NAMALWA (cell line): ENCODE data around the gene RFTN1.

Source experiments
- DNase-seq: peaks from one replicate; pipeline ENCODE4 v3.0.0-alpha.2; 2015; ENCODE audit warnings: low spot score

The RFTN1 gene

GRCh38 chr3:16355828-16356227 is 157.7 kb downstream of the RFTN1 start:
- DNase-seq, result no peak

DNA sequence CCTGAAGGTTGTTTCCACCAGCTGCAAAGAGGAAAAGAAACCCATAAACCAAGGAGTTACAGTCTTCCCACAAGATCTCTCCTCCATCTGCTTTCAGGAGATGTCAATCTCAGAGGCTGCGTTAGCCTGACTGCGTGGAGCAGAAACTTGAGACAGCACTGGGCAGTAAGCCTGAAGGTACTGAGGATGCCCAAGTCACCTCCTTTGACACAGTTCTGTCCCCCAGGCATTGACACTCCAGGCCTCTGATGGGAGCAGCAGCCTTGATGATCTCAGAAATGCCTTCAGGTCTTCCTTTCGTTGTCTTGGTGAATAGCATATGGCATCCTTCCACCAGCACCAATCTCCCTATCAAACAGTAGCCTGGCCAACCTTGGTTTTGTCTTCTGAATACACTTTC is 159.2 kb downstream of the RFTN1 start:
- no peak for DNase-seq

DNA sequence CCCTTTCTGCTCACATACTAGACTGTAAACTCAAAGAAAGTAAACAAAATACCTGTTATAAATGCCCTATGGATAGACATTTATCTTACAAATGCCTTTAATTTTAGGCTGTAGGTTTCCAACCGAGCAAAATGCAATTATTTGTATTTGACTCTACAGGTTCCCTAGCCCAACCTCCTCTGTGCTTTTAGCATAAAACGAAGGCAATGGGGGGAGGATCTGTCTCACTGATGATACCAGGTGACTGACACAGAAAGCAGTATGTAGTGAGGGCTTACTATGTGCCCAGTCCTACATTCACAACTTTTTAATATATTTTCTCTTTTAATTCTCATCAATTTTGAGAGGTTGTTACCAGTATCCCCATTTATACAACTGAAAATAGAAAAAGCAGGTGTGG is 161.1 kb downstream of the RFTN1 start:
- no peak for DNase-seq

DNA sequence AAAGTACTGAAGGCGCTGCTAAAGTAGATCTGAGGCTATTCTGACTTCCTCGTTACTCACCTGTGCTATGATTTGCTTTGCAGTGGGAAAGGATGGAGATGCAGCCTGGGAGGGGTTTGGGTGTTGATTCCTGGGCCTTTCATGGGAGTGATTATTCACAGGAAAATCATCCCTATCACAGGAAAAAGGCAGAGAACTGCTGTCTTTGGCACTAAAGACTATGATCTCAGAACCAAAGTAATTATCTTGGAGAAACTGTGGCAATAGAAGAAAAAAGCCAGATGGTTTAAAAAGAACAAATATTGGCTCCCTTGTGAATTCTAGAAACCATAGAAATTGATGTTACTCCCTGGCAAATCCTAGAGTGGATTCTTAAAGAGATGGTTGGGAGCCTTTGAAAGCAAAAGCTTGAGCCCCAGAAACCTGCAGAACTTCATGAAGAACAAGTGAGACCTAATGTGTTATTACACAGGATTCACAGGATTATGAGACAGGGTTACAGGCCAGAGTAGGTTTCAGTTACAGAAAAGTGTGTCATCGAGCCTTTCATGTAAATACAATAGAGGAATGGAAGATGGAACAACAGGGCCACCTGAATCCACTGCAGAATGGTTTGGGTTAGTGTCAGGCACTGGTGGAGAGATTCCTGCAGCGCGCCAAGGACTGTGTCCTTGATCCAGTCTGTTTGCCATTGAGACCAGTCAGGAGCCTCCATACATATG is 162.7 kb downstream of the RFTN1 start:
- no peak for DNase-seq

DNA sequence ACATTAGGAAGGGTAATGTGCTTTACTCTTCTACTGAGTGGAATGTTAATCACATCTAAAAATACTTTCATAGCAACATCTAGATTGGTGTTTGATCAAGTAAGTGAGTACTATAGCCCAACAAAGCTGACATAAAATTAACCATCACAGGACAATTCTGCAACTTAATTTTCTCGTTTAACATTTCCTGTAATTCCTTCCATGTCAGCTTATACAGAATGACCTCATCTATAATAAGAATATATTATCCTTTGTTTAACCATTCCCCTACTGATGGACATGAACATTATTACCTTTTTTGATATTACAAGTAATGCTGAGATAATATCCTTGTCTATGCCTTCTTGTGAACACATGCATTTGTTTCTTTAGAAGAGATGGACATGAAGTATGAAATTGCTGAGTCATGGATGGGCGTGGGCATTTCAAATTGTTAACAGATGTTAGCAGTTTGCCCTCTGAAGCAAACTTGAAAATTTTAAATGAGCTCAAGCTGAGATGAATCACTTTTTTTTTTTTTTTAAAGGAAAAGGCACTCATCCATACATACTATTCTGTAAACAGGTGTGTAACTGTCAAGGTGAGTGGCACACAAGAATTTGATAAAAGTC is 163.4 kb downstream of the RFTN1 start:
- DNase-seq, result no peak

- DNase-seq, result no peak
These were observed 166.0 kb downstream of the RFTN1 start for GRCh38 chr3:16347548-16347947.

GRCh38 chr3:16346413-16347081 is 167.0 kb downstream of the RFTN1 start:
- DNase-seq, result no peak

DNA sequence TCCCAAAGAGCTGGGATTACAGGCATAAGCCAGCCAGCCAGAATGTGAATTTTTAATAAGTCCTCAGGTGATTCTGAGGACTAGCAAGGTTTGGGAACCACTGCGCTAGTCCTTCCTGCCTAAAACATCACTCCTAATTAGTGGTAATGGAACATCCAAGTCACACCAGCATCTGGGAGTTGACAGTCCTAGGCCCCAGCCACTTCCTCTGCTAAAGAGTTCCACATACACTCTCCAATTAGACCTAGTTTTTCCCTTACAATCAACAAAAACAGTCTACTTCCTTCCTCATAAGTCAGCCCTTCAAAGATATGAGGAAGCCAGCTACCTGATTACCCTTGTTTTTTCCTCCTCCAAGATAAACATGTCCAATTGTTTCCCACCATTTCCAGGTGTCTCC is 170.4 kb downstream of the RFTN1 start:
- no peak for DNase-seq

DNA sequence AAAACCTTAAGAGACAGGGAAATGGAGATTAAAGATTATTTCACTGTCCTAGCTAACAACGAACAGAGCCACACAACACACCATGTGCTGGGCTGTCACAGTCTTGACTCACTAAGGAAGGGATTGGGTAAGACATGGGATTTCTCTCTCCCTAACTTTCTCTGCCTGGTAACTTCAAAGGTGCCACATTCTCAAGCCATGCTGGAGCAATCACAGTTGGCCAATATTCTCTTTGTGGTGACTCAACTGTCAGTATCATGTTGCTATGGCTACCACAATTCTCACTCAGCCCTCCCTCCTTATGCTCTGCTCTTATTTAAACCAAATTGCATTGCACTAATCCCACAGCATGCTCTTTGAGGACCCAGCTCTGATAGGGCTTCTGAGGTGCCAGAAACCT is 174.5 kb downstream of the RFTN1 start:
- DNase-seq, result no peak

GRCh38 chr3:16337856-16338540 is 175.5 kb downstream of the RFTN1 start:
- DNase-seq, result peak; percentile 12

- DNase-seq, result no peak
These were observed 176.7 kb downstream of the RFTN1 start for GRCh38 chr3:16336825-16337224.

DNA sequence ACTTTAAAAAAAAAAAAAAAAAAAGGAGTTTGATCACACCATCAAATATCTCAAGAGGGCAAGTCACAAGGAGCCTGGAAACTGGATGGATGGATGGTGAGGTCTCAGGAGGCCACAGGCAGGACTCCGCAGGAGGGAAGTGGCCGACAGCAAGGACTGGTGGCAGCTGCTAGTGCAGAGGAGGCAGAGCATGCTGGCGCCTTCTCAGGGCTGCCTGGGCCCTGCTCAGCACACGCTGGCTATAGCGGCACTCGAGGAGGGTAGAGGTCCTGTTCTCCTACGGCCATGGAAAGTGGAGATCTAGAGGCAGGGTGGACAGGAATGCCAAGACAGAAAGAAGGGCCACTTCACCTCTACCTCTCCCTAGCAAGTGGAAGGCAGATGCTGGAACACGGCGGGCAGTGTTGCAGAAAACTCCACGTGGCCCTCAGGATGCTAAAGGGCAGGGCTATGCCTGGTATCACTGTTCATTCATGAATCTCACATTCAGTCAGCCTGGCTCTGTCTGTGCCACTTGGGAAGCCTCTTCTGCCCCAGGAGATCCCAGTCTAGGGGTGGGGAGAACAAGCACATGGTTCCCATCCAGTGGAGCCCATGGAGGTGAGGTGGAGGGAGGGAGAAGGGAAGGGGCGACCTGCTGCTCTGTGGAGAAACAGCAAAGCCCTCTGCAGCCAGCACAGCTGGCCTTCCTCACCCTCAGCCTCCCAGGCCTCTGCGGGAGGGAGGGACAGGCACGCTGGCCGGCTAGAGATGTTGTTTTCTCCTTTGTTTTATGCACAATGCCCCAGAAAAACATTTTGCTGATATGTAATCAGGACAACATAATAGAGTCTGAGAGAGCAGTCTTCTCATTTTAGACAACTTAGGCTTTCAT is 177.5 kb downstream of the RFTN1 start:
- DNase-seq, result no peak

GRCh38 chr3:16335333-16335732 is 178.2 kb downstream of the RFTN1 start:
- DNase-seq, result no peak

DNA sequence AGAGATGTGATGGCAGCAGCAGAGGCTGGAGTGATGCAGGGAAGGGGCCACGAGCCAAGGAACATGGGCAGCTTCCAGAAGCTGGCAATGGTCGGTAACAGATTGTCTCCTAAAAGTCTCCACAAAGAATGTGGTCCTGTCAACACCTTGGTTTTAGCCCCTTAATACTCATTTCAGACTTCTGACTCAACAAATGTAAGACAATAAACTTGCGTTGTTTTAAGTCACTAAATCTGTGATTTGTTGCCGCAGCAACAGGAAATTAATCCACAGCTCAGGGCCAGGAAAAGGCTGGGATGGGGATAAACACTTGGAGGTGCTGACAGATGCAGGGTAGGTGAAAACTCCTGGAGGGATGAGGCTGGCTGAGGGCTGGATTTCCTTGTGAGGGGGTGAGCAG is 178.6 kb downstream of the RFTN1 start:
- DNase-seq, result no peak

- DNase-seq, result no peak
These were observed 180.5 kb downstream of the RFTN1 start for GRCh38 chr3:16332904-16333426.

GRCh38 chr3:16331319-16331883 is 182.1 kb downstream of the RFTN1 start:
- no peak for DNase-seq

DNA sequence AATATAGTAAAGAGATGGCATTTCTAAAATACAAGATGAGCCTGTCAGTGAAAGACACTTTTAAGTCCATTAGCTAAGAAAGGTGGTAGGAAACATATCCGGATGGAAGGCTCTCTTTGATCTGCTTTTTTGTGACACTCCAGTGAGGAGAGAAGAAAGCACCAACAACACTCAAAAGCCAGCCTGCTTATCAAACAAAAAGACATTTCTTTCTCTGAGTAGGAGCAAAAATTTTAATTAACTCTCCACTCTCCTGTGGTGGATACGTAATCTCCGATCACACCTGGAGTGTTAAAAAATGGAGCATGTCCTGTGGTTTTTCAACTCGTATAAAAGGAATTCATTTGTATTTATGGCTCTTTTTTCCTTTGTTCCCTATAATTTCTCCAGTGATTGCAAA is 183.1 kb downstream of the RFTN1 start:
- DNase-seq, result no peak

- no peak for DNase-seq
These were observed 183.7 kb downstream of the RFTN1 start for GRCh38 chr3:16329826-16330129.

GRCh38 chr3:16329036-16329825 is 184.3 kb downstream of the RFTN1 start:
- DNase-seq, result no peak

DNA sequence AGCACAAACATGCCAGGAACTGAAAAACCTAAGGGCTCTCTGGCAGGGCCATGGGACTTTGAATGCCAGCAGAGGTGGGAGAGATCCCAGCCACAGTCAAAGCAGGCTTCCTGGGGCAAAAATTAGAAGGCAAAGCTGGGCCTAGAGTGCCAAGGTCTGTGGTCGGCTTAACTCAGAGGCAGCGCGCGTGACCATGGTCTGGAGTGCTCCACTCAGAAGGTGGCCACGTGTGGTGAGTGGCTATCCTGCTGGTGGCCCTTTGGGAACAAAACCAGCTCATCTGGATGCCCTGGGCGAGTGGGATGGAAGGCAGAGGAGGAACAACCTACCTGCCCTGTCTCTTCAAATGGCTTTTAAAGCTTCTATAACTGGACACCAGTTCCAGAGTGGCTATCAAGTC is 185.4 kb downstream of the RFTN1 start:
- no peak for DNase-seq
